Suppressor macrophage treated with lipopolysaccharide for 4 hours (primary cell): Measurements from ENCODE around the gene TMCC1.
A peak's percentile ranks its signal among the peaks of the same experiment; 100 is the strongest.
"Not testable (repeated sequence)": the region's sequence is repeated elsewhere in the genome, so short reads cannot be mapped to it uniquely, and the experiment has no call there.

Source experiments
- DNase-seq: peaks from one replicate; pipeline ENCODE4 v3.0.0-alpha.2; 2020

The TMCC1 gene

DNA sequence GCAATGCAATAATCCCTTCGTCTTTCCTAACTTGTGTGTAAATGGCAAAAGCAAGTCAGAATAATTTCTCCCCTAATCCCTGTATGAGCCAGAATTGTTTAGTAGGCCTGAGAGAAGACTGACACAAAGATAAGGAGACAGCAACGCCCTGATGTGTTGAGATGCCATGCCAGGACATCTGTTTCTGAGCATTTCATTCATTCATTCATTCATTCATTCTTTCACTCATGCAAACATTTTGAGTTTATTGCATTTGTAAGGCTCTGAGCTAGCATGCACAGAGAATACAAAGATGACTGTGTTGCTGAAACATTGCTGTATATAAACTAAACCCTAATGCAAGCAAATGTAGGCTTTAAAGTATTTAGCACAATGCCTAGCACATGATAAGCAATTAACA, 127.4 kb downstream of the TMCC1 start:
- no peak for DNase-seq

DNA sequence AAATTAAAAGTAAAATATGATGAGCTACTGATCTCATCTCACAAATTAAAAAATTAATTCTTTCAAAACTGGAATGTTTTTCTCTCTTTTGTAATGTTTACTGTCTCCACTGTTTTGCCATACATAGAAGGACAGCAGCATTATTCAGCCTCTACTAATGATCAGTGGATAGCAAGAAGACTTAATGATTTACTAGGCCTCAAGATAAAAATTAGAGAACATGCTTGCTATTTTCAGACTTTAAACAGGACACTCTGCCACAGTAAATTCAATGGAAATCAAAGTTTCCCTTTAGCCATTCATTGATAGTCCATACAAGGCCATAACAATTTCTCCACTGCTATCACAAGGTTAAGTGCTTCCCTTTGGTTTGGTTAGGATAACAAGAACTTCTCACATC, 129.4 kb downstream of the TMCC1 start:
- DNase-seq: no peak

DNA sequence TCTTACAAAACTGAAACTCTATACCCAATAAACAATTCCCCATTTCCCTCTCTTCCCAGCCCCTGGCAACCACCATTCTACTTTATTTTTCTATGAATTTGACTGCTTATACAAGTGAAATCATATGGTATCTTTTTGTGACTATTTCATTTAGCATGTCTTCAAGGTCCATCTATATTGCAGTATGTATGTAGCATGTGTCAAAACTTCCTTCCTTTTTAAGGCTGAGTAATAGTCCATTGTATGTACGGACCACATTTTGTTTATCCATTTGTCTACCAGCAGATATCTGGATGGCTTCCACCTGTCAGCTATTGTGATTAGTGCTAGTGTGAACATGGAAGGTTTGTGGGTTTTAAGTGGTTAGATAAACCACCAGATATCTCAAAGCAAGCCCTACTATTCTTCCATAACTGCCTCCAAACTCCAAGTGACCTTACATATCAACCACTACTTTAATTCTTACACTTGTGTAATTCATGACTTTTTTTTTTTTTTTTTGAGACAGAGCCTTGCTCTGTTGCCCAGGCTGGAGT, 134.7 kb downstream of the TMCC1 start:
- DNase-seq: no peak

DNA sequence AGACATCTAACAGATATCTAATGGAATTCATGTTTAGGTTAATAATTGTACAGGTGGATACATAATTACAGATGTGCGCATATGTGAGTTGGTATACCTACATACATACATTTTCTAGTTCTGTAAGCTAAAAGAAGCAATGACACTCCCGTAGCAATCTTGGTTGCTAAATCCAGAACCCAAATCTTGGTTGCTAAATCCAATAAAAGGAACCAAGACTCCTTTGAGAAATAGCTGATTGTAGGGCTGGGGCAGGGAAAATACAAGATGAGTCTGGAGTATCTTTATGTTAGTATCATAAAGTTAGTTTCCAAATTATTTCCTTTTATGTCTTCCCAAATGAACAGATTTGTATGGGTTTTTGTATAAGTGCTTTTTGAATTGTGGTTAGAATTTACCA, 135.2 kb downstream of the TMCC1 start:
- peak; percentile 34 for DNase-seq

DNA sequence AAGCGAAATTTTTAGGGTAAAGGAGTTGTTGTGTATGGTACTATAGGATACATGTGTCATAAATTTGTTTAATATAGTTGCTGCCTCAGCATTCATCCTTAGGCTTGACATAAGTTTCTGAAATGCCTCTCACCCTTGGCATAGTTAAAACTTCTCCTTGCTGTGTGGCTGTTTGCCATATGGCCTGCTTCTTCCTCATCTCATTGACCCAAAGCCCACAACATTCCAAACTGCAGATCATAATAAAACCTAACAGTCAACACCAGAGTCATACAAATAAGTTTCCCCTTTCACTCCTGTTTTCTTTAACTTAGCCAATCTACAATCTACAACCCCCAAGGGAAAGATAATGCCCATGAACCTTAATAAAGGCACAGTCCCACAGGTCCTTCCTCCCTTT, 136.6 kb downstream of the TMCC1 start:
- peak; percentile 18 for DNase-seq

DNA sequence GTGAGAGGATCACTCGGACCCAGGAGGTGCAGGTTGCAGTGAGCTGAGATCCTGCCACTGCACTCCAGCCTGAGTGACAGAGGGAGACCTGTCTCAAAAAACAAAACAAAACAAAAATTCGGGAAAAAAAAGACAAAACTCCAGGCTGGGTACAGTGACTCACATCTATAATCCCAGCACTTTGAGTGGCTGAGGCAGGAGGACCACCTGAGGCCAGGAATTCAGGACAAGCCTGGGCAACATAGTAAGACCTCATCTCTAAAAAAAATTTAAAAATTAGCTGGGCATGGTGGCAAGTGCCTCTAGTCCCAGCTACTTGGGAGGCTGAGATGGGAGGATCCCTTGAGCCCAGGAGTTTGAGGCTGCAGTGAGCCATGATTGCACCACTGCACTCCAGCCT, 142.4 kb downstream of the TMCC1 start:
- not testable (repeated sequence) for DNase-seq

DNA sequence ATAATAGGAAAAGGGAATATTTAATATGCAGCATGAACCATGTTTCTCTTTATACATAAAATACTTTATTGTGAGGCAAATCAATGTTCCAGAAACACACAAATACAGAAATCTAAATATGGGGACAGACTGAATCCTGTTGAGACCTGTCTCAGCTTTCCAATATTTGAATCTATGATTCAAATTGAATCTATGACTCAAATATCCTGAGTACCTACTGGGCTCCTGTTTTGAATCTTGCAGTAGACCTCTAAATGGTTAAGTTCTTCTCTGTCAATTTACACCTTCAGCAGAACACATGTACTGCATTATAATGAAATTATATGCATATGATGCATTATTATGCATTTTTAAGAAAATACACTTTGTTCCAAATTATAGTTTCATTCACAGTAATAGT, 143.8 kb downstream of the TMCC1 start:
- no peak for DNase-seq

DNA sequence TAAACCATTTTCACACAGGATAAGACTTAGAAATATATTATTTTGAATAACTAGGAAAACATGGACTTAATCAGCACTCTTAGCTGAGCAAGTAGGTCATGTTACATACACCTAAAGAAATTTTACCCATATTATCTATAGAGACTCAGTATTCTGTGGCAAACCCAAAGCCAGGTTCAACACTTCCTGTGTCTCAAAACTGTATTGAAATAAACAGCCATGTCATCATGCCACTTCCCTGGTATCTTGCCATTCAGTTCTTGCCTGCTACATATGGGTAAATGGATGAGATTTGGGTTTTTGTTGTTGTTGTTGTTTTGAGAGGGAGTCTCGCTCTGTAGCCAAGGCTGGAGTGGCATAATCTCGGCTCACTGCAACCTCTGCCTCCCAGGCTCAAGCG, 145.5 kb downstream of the TMCC1 start:
- DNase-seq: no peak

DNA sequence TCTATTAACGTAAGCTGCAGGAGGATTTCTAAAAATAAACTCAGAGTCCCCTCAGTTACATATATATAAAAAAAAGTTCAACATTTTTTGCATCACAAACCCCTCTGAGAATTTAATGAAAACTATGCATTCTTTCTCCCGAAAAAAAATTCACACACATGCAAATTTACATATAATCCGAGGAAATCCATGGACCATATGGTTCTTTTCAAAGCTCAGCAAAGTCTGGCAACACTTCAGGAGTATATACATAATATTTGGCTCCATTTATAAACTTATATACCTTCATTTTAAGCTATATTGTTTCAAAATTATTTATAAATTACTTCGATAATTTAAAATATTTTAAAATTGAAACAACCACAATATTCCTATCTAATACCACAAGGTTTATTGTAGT, 146.4 kb downstream of the TMCC1 start:
- no peak for DNase-seq

DNA sequence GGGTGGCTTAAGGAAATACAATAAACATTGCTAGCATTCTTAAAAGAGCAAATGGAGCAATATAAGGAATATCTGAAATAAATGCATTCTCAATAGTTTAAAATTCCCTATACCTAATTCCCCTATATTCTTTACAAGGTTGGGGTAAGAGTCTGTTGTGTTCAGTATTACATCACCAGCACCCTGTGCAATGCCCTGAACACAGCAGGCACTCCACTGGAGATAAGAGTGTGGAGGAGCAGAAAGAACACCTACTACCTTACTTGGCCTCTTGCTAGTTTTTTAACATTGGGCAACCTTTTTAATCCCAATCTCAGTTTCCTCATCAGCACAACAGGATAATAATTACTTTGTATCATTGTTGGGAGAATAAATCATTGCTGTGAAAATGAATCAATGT, 146.9 kb downstream of the TMCC1 start:
- DNase-seq: no peak

DNA sequence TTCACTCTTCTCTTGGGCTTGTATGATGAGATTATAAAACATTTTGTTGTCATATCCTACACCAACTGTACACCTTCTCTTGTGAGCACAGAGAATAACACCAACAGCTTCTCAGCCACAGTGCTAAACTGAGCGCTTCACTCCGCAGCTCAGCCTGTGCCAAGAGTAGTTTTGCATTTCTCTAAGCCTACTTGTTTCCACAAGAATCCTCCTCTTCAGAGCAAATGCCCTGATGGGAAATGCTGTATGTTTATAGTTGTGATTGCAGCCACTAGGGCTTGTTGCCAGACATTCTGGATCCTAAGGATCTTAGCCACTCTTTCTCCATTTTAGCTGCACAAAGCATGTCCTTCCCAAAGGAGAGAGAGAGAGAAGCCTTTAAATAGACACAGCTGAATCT, 148.3 kb downstream of the TMCC1 start:
- DNase-seq: no peak

DNA sequence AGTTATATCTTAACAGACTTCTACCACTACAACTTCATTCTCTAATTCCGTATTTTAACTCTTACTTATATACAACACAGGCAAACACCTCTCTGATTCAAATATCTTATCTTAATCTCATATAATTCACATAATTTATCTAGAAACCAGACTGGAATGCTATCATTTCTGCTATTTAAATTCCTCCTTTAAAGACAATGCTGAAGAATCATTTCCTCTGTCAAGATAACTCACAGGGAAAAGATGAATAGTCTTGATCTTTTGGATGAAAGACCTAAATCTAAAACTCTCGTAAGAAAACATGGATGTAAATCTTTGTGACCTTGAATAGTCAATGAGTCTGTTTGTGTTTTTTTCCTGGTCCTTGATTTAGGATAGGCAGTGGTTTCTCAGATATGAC, 151.7 kb downstream of the TMCC1 start:
- DNase-seq: no peak

DNA sequence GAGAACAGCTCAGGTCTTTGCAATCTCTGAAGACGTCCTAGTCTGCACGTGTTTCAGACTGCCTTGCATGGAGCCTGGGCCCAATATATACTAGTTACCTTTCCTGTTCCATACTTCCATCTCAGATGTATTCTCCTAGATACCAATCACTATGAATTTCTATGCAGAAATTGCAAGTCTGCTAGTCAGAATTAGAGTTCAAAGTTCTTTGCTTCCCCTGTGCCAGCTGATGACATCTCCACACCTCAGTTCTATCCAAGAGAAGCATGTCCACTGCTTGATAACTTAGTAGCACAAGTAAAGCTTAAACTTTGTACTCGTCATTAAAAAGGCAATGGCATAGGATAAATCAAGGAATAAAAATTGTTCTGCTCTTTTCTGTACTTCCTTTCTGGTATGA, 153.4 kb downstream of the TMCC1 start:
- no peak for DNase-seq

DNA sequence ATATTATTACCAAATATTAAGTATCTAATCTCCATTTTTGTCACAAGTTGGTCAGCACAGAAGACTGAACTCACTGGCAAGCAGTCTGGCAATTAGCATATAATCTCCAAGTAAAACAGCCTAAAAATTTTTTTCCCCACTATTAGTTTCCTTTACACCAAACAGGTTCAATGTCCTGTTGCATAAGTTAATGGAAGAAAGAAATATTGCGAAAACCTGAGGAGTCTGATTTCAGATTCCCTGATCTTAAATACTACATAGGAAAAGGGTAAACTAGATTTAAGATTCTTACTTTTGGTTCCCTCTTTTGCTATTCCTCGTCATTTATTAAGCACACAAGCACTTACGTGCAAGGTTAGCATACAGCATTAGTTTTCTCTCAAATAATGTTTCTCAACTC, 153.9 kb downstream of the TMCC1 start:
- DNase-seq: peak; percentile 43

DNA sequence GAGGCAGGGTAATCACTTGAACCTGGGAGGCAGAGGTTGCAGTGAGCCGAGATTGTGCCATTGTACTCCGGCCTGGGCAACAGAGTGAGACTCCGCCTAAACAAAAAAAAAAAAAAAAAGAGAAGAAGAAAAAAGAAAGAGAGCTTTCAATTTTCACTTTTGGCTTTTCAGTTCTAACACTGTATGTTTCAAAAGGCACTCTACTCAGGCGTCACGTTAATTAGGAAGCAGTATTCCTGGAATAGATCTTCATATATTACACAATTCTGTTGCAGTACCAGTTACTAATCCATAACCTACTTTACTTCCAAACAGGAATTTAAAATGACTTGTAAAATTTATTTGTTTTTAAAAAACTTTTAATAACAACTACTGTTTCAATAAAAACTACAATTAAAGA, 155.3 kb downstream of the TMCC1 start:
- DNase-seq: peak; percentile 63

DNA sequence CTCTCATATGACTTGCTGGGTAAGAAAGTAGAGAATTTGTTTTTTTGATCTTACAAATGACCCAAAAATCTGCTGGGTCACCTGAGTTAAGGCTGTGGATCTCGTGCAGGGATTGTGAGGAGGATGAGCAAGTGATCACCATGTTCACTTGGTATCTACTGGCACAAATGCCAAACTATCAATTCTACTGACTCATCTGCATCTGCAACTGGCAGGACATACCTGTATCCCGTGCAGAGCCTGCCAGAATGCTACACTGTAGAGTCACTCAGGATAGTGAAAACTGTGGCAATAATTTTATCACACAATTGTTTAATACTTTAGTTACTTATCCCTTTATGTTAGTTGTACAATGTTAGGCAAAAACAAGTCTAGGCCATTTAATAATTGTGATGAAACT, 157.4 kb downstream of the TMCC1 start:
- no peak for DNase-seq

DNA sequence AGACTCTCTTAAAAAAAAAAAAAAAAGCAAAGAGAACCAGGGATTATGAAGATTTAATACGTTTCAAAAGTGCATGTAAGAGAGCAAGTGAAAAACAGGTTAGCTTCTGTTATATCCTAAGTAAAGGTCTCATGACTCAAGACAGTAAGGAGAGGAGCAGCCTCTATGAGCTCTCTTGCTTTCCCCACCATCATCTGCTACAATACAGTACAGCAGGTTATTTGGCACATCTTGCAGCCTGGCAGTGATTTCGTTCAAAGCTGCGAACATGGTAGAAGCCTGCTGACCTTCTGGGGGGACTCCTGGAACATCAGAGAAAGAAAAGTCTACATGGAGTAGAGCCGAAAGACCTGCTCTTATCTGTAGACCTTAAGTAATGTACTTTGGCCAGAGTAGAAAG, 157.9 kb downstream of the TMCC1 start:
- DNase-seq: no peak

DNA sequence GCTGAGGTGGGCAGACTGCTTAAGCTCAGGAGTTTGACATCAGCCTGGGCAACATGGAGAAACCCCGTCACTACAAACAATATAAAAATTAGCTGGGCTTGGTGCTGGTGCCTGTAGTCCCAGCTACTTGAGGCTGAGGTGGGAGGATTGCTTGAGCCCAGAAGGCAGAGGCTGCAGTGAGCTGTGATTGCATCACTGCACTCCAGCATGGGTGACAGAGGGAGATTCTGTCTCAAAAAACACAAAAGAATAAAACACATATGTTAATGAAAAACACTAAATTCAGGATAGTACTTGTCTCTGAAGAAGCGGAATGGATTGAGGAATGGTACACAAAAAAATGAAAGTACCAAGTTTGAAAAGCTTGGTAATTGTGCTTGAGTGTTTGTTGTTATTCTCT, 159.1 kb downstream of the TMCC1 start:
- DNase-seq: no peak

DNA sequence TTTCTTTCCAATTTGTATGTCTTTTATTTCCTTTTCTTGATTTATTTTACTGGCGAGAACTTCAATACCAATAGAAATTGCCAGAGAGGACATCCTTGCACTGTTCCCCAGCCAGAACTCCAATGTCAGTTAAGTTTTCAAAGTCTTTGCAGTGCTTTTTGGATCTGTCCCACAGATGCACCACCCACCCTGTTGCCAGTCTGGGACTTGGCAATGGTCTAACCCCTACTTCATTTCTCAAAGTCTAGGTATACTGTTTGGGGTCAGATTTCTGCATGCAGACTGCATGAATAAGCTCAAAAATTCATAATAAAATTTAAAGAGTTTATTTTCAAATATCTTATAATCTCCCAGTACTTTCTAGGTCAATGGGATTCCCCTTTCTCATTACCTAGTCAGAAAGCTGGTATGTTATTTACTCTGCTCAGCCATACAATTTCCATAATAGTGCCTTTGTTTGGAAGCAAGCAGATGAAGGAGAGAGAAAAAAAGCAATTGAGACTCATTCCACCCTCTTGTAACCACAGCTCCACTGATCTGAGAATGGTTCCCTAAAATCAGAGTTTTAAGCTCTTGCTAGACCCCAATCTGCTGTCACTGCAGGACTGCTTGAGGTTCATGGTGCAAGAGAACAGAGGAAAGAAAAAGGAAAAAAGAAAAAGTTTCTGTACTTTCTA, 161.2 kb downstream of the TMCC1 start:
- DNase-seq: no peak

DNA sequence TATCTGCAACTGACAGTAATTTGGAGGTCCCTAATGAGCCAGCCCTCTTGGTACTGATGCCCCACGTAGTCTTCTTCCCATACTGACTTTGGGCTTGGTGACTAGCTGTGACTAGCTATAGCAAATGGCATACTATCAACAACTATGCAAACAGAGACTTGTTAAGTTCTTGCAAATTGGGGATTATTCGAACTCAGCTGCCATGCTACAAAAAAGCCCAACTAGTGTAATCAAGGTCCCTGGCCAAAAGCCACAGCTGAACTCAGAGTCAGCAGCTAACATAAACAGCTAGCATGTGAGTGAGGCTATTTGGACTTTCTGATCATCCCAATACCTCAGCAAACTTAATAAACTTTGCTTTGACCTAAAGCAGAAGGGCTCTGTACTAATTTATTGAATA, 165.8 kb downstream of the TMCC1 start:
- DNase-seq: no peak

DNA sequence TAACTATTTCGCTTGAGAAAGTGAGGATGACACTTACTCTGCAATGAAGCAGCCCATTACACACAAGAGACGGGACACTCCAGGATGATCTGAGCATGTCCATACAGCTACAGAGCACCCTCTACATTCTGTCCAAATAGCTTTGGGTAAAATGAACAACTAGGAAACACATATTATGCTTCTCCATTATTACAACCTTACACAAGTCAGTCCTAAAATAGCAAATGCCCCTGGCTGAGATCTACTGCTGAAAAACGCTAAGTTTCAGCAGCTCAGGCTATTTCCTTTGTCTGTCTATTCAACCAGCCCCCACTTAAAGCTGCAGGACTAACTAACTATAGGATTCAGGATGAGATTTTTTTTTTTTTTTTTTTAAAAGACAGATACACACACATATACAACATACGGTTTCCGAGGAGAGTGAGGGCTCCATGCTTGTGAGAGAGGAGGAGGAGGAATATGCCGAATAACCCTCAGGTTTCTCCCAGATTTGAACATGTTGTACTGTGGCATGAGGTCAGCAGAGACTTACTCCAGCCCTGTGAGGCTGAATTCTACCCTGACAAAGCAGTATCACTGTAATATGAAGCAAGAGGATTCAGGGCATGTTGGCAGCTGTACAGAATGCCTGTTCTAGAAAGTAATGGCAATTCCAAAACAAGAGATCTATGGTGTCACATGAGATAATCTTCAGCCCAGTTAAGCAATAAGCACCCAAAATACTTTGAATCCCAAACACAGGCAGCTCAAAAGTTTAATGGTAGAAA, 169.8 kb downstream of the TMCC1 start:
- DNase-seq: peak; percentile 26

DNA sequence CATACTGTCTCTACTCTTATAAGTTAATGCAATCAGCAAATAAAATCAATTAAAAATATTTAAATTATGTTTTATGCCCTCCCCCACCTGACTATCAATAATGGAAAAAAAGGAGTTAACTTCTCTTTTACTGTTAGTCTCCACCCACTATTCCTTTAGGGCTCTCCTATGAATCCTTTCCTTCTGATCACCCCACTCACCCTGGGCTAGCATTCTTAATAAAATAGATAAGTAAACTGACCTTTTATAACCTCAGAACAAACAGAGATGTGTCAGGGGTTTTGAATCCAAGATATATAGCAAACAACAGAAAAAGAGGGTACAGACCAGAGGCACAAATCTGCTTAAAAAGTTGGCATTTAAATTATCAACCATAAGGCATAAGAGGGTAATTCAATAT, 171.0 kb downstream of the TMCC1 start:
- no peak for DNase-seq

DNA sequence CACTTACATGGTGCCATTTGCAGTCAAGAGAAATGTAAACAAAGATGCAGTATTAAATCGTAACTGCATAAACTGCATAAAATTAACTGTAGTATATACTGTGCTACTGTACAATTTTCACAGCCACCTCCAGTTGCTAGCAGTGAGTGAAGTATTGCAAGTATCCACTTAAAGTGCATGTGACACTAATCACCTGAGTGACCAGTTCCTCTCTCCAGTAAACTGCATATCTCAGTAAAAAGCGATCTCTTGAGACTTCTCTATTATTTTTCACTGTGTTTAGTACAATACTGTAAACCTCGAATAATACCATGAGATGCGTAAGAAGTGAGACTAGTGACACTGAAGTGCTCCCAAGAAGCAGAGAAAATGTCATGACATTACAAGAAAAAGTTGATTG, 175.3 kb downstream of the TMCC1 start:
- DNase-seq: no peak

DNA sequence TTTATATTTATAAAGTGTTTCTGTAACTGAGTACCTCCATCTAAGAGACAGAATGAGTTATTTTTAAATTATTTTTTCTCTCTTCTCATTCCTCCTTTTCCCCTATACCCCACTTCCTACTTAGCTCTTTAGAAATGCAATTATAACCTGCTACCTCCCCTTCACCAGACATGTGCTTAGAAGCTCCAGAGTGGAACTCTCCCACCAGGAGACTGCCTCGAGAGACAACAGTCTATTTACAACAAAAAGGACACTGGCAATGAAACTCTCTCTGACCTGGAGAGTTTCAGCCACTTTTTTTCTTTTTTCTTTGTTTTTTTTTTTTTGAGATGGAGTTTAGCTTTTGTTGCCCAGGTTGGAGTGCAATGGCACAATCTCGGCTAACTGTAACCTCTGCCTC, 177.7 kb downstream of the TMCC1 start:
- DNase-seq: no peak
